Sigmoid colon (tissue), 4 donors: Measurements from ENCODE around the gene DDX17.

Experiments
- EP300 ChIP-seq, 4 donors: sonication (generic); formaldehyde crosslinking; IDR thresholded peaks; one replicate each; pipeline ENCODE4 v1.6.1; 2017; ENCODE audit warnings: antibody characterized with exemption in 4 of 4
- TF ChIP-seq, protein P1 (sequence below), 4 experiments: fragments of 450-650 bp in 3 of 4; fragments of 200-600 bp in 1 of 4; IDR thresholded peaks; one replicate each; pipeline ENCODE4 v1.5.1; 2016 to 2019; ENCODE audit warnings: antibody characterized with exemption in 4 of 4, mild to moderate bottlenecking in 3 of 4, moderate library complexity in 2 of 4

DNA sequence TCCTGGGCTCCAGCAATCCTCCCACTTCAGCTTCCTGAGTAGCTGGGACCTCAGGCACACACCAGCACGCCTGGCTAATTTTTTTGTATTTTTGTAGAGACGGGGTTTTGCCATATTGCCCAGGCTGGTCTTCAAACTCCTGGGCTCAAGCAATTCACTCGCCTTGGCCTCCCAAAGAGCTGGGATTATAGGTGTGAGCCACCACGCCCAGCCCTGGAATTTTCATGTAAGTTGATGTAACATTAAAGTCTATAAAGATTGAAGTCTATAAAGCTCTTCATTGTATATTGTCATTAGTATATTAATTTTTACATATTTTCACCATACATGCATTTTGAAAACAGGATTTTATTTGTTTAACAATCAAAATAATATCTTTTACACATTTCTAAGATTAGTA lies 12.5 kb upstream of the DDX17 start:
- TF ChIP-seq, protein P1, sequence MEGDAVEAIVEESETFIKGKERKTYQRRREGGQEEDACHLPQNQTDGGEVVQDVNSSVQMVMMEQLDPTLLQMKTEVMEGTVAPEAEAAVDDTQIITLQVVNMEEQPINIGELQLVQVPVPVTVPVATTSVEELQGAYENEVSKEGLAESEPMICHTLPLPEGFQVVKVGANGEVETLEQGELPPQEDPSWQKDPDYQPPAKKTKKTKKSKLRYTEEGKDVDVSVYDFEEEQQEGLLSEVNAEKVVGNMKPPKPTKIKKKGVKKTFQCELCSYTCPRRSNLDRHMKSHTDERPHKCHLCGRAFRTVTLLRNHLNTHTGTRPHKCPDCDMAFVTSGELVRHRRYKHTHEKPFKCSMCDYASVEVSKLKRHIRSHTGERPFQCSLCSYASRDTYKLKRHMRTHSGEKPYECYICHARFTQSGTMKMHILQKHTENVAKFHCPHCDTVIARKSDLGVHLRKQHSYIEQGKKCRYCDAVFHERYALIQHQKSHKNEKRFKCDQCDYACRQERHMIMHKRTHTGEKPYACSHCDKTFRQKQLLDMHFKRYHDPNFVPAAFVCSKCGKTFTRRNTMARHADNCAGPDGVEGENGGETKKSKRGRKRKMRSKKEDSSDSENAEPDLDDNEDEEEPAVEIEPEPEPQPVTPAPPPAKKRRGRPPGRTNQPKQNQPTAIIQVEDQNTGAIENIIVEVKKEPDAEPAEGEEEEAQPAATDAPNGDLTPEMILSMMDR (IDR thresholded peaks at IDR 0.05), result no peak
- TF ChIP-seq EP300 (IDR thresholded peaks at IDR 0.05), result no peak
